ENCODE data around the gene ZNF616.

GRCh38 chr19:52171321-52172169 lies 31.8 kb upstream of the ZNF616 start, which contains the start of gene ZNF836:
- TF ChIP-seq CTCF (IDR thresholded peaks at IDR 0.05) (no peak), POLR2A (IDR thresholded peaks at IDR 0.05) (peak in 2 of 3 donors; percentile 55 to 58)

All from body of pancreas (tissue), 4 donors.